ENCODE measurements around the gene FHOD1. TPM values are rescaled to one million over a fixed set of nuclear protein-coding genes. Genes with fewer than 3 reads are reported as not detected.

Gene FHOD1
- total and polyA plus RNA-seq, 10 donors = 45.6 to 304 (median 147) TPM

- Histone ChIP-seq H3K36me3 (no peaks in the 10 kb centered on the region), H3K4me1 (peaks cover 0 to 31% (median 10%) of the 10 kb centered on the region in 6 donors), H3K4me3 (no peak overlapping the region), H3K27me3 (replicated peaks in 1 of 7) (peaks cover 0 to 3% (median 0%) of the 10 kb centered on the region in 7 donors), H3K27ac (no peak overlapping the region), H3K9me3 (no peaks in the 10 kb centered on the region)
- TF ChIP-seq CTCF (IDR thresholded peaks at IDR 0.05 in 8 of 11, conservative IDR thresholded peaks at IDR 0.05 in 3 of 11) = no peak
- WGBS, 5 donors = 88 to 95% (median 91%) methylated on average over 5 of the region's 5 CpGs
- DNase-seq = peak; percentile 50
- intact Hi-C loops (cut with DNase I; ENCODE audit: low total_unique reads) = loop anchor here (10.0 kb wide), 1 partner anchor 140 kb away; no protein-coding TSS in a partner anchor
Measured at GRCh38 chr16:67264866-67265265, 17.6 kb upstream of the FHOD1 start.

DNA sequence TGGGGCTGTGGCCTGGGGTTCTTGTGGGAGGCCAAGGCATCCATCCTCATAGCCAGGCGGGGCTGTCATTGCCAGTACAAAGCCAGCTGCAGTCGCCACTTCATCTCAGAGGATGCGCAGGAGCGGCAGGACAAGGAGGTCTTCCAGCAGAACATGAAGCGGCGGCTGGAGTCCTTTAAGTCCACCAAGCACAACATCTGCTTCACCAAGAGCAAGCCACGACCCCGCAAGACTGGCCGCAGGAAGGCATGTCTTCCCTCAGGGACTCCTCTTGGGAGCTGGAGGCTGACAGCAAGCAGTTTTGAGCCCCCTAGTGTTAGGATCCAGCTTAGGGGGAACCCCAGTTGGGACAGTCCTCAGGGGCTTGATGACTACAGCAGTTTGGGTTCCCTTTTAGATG lies 17.0 kb upstream of the FHOD1 start:
- peaks cover 0 to 35% (median 14%) of the 10 kb centered on the region in 6 donors for H3K4me1 ChIP-seq
- TF ChIP-seq CTCF (IDR thresholded peaks at IDR 0.05 in 8 of 11, conservative IDR thresholded peaks at IDR 0.05 in 3 of 11) = no peak
- no peak for TF ChIP-seq POLR2A (IDR thresholded peaks at IDR 0.05)
- TF ChIP-seq POLR2AphosphoS5 (IDR thresholded peaks at IDR 0.05) = no peak
- H3K4me3 ChIP-seq = no peak overlapping the region
- 77 to 91% (median 85%) methylated on average over 9 of the region's 9 CpGs for WGBS, 5 donors
- peak; percentile 68 for DNase-seq
- H3K9me3 ChIP-seq = no peaks in the 10 kb centered on the region
- peaks cover 0 to 3% (median 0%) of the 10 kb centered on the region in 7 donors for H3K27me3 ChIP-seq (replicated peaks in 1 of 7)
- intact Hi-C loops (cut with DNase I; ENCODE audit: low total_unique reads) = loop anchor here (10.0 kb wide), 1 partner anchor 141 kb away; no protein-coding TSS in a partner anchor
- H3K36me3 ChIP-seq = no peaks in the 10 kb centered on the region
- H3K27ac ChIP-seq = no peak overlapping the region

DNA sequence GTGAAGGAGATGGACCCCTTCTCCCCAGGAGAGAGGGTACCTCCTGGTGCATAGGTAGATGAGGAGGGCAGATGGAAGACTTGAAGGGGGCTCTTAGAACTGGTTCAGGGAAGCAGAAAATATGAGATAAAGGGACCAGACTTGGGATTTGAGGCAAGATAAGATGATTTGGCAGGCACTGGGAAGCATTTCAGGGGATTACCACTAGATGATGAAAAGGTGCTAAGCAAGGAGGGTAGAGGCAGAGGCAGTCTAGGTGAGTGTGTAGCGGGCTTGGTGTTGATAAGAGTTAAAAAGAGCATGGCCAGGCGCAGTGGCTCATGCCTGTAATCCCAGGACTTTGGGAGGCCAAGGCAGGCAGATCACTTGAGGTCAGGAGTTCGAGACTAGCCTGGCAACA lies 15.9 kb upstream of the FHOD1 start:
- Histone ChIP-seq H3K4me3 (no peak overlapping the region), H3K27ac (no peak overlapping the region), H3K36me3 (no peaks in the 10 kb centered on the region), H3K9me3 (no peaks in the 10 kb centered on the region), H3K4me1 (peaks cover 0 to 31% (median 14%) of the 10 kb centered on the region in 6 donors), H3K27me3 (replicated peaks in 1 of 7) (peaks cover 0 to 3% (median 0%) of the 10 kb centered on the region in 7 donors)
- TF ChIP-seq CTCF (IDR thresholded peaks at IDR 0.05 in 8 of 11, conservative IDR thresholded peaks at IDR 0.05 in 3 of 11) = no peak
- TF ChIP-seq POLR2AphosphoS5 (IDR thresholded peaks at IDR 0.05) = no peak
- TF ChIP-seq POLR2A (IDR thresholded peaks at IDR 0.05) = no peak
- no peak for DNase-seq
- WGBS, 5 donors = 84 to 96% (median 90%) methylated on average over 3 of the region's 3 CpGs
- intact Hi-C loops (cut with DNase I; ENCODE audit: low total_unique reads) = loop anchor here (10.0 kb wide), 1 partner anchor 142 kb away; no protein-coding TSS in a partner anchor

GRCh38 chr16:67260426-67261063 lies 13.3 kb upstream of the FHOD1 start:
- Histone ChIP-seq H3K4me1 (peaks cover 0 to 36% (median 11%) of the 10 kb centered on the region in 6 donors), H3K4me3 (no peak overlapping the region), H3K27me3 (replicated peaks in 1 of 7) (peaks cover 0 to 7% (median 0%) of the 10 kb centered on the region in 7 donors), H3K36me3 (peaks cover 0 to 6% (median 0%) of the 10 kb centered on the region in 6 donors), H3K9me3 (no peaks in the 10 kb centered on the region), H3K27ac (peak overlapping the region in 1 of 8 donors; percentile 4)
- WGBS, 5 donors = 70 to 83% (median 74%) methylated on average over 4 of the region's 4 CpGs
- peak; percentile 53 for DNase-seq
- TF ChIP-seq POLR2A (IDR thresholded peaks at IDR 0.05) = no peak
- peak in 10 of 11 experiments; percentile 23 to 64 (median 51) for TF ChIP-seq CTCF (IDR thresholded peaks at IDR 0.05 in 8 of 11, conservative IDR thresholded peaks at IDR 0.05 in 3 of 11)
- no peak for TF ChIP-seq POLR2AphosphoS5 (IDR thresholded peaks at IDR 0.05)
- intact Hi-C loops (cut with DNase I; ENCODE audit: low total_unique reads) = loop anchor here (10.0 kb wide), 1 partner anchor 144 kb away; no protein-coding TSS in a partner anchor

Measured in spleen (tissue), 11 donors.